HUES64 (cell line): Measurements from ENCODE around the gene ACE.

ENCODE experiments used
- H3K27ac ChIP-seq: 2 replicates; pipeline ENCODE4 v1.7.0; 2013; ENCODE audit warnings: low read depth, low read length, inconsistent platforms
- H3K27me3 ChIP-seq: 2 replicates; pipeline ENCODE4 v1.6.1; 2013; ENCODE audit warnings: mild to moderate bottlenecking, low read length; ENCODE audit not compliant: insufficient read depth
- H3K36me3 ChIP-seq: 2 replicates; pipeline ENCODE4 v1.6.1; 2013; ENCODE audit warnings: mild to moderate bottlenecking, low read length; ENCODE audit not compliant: insufficient read depth
- H3K4me1 ChIP-seq: 2 replicates; pipeline ENCODE4 v1.6.1; 2013; ENCODE audit warnings: mild to moderate bottlenecking, low read length, moderate library complexity; ENCODE audit not compliant: insufficient read depth
- H3K4me3 ChIP-seq: 2 replicates; pipeline ENCODE4 v1.5.1; 2013; ENCODE audit warnings: mild to moderate bottlenecking, low read length, moderate library complexity
- H3K9ac ChIP-seq: 2 replicates; pipeline ENCODE4 v1.6.1; 2013; ENCODE audit warnings: mild to moderate bottlenecking, low read depth, low read length
- H3K9me3 ChIP-seq: 2 replicates; pipeline ENCODE4 v1.6.1; 2013; ENCODE audit warnings: low read depth, low read length; ENCODE audit not compliant: insufficient read depth
- WGBS: fragments of 150-250, 120-280 bp; methylation state at CpG from one replicate; pipeline ENCODE4 v1.1.7; 2013; ENCODE audit warnings: missing lambda C conversion rate; 5-methylcytosine and 5-hydroxymethylcytosine counted together

The ACE gene

GRCh38 chr17:63483655-63484575 is 7.1 kb downstream of the ACE start:
- Histone ChIP-seq H3K36me3 (no peaks in the 10 kb centered on the region), H3K4me1 (no peaks in the 10 kb centered on the region), H3K27ac (no peak overlapping the region), H3K4me3 (no peak overlapping the region), H3K9ac (no peak overlapping the region), H3K9me3 (no peaks in the 10 kb centered on the region), H3K27me3 (no peaks in the 10 kb centered on the region)
- 94% methylated on average over 16 of the region's 16 CpGs for WGBS

DNA sequence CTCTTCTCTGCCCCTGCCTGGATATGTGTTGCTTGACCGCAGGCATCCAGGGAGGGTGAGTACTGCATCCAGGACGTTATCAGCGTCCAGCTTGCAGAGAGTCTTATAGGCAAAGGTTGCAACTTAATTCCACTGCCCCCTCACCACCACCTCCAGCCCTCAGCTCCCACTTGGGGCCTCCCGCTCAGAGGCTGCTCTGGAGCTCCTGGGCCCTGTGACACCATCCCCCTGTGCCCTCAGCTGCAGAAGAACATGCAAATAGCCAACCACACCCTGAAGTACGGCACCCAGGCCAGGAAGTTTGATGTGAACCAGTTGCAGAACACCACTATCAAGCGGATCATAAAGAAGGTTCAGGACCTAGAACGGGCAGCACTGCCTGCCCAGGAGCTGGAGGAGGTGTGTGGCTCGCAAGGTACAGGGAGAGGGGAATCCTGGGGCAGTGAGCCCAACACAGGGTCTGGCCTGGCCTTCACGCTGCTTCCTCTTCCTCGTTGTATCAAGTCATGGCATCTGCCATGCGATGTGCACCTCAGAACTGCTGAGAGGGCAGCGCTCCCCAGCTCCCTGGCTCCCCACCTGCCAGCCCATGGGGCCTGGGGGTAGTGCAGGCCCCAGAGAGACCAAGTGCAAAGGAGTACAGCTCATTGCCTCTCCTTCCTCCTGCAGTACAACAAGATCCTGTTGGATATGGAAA is 9.6 kb downstream of the ACE start:
- Histone ChIP-seq H3K27ac (no peak overlapping the region), H3K4me1 (no peaks in the 10 kb centered on the region), H3K27me3 (no peaks in the 10 kb centered on the region), H3K36me3 (no peaks in the 10 kb centered on the region), H3K4me3 (no peak overlapping the region), H3K9me3 (no peaks in the 10 kb centered on the region), H3K9ac (no peak overlapping the region)
- WGBS = 91% methylated on average over 12 of the region's 12 CpGs

DNA sequence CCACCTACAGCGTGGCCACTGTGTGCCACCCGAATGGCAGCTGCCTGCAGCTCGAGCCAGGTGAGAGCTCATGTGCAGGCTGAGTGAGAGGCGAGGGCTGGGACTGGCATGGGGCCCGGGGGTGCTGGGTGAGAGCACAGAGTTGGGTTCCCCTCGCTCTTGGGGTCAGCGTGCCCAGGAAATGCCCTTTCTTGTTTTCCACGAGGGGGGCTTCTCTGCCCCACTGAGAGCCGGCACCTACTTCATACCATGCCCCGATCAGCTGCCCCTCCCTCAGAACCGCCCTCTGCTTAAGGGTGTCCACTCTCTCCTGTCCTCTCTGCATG is 10.1 kb downstream of the ACE start:
- 92% methylated on average over 11 of the region's 11 CpGs for WGBS
- no peak overlapping the region for H3K27ac ChIP-seq
- H3K4me3 ChIP-seq = no peak overlapping the region
- H3K9ac ChIP-seq = no peak overlapping the region
- H3K36me3 ChIP-seq = no peaks in the 10 kb centered on the region
- H3K4me1 ChIP-seq = no peaks in the 10 kb centered on the region
- no peaks in the 10 kb centered on the region for H3K27me3 ChIP-seq
- no peaks in the 10 kb centered on the region for H3K9me3 ChIP-seq

DNA sequence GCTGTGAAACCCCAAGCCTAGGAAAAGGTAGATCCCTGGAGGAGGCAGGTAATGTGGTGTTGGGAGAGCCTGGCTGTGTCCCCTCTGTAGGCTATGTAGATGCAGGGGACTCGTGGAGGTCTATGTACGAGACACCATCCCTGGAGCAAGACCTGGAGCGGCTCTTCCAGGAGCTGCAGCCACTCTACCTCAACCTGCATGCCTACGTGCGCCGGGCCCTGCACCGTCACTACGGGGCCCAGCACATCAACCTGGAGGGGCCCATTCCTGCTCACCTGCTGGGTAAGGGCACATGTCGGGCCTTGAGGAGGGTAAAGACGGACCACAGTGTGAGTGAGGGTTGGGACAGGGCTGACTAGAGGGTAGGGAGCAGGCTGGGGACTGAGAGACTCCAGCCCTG is 12.0 kb downstream of the ACE start:
- Histone ChIP-seq H3K9me3 (no peaks in the 10 kb centered on the region), H3K4me1 (no peaks in the 10 kb centered on the region), H3K27me3 (no peaks in the 10 kb centered on the region), H3K9ac (no peak overlapping the region), H3K27ac (no peak overlapping the region), H3K4me3 (no peak overlapping the region), H3K36me3 (no peaks in the 10 kb centered on the region)
- 89% methylated on average over 10 of the region's 10 CpGs for WGBS

- Histone ChIP-seq H3K27me3 (no peaks in the 10 kb centered on the region), H3K36me3 (no peaks in the 10 kb centered on the region), H3K4me3 (no peak overlapping the region), H3K9ac (no peak overlapping the region), H3K27ac (no peak overlapping the region), H3K4me1 (no peaks in the 10 kb centered on the region), H3K9me3 (no peaks in the 10 kb centered on the region)
- 88% methylated on average over 6 of the region's 6 CpGs for WGBS
Observed at GRCh38 chr17:63489291-63489690, 12.4 kb downstream of the ACE start.

DNA sequence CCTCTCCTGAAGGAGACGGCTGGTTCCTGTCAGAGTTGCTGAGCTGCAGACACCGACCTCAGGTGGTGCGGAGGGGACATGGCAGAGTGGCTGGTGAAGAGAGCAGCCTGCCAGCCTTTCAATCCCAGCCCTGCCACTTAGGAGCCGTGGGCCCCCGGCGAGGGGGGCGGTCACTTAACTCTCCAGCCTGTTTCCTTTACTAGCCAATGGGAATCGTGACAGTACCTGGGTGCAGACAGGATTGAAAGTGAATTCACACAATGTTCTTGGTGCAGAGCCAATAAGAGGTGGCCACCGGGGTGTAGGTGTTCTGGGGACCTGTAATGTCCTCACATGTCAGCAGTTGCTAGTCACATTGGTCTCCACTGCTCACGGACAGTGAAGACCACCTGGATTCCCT is 13.5 kb downstream of the ACE start:
- WGBS = 80% methylated on average over 10 of the region's 10 CpGs
- no peaks in the 10 kb centered on the region for H3K4me1 ChIP-seq
- H3K9me3 ChIP-seq = no peaks in the 10 kb centered on the region
- H3K9ac ChIP-seq = no peak overlapping the region
- no peaks in the 10 kb centered on the region for H3K36me3 ChIP-seq
- H3K4me3 ChIP-seq = no peak overlapping the region
- H3K27me3 ChIP-seq = no peaks in the 10 kb centered on the region
- H3K27ac ChIP-seq = no peak overlapping the region

GRCh38 chr17:63490858-63491400 is 14.1 kb downstream of the ACE start:
- no peak overlapping the region for H3K27ac ChIP-seq
- H3K9ac ChIP-seq = no peak overlapping the region
- no peak overlapping the region for H3K4me3 ChIP-seq
- 90% methylated on average over 22 of the region's 22 CpGs for WGBS
- H3K4me1 ChIP-seq = no peaks in the 10 kb centered on the region
- no peaks in the 10 kb centered on the region for H3K9me3 ChIP-seq
- H3K36me3 ChIP-seq = no peaks in the 10 kb centered on the region
- no peaks in the 10 kb centered on the region for H3K27me3 ChIP-seq

DNA sequence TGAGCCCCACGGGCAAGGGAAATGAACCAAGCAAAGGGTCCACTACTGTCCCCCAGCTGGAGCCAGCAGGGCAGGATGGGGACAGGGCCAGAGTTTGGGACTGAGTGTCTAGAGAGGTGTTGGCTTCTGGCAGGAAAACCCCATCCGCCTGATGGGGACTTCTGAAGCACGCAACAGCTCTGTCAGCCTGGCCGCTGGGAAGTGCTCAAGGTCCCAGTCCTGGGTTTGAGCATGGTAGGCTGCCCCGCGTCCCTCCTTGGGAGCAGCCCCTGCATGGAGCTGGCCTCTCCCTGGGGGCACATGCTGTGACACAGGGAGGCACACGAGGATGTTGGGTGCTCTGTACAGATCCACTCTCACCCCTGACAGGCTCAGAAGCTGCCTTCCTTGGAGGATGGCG is 14.6 kb downstream of the ACE start:
- 90% methylated on average over 8 of the region's 8 CpGs for WGBS
- no peaks in the 10 kb centered on the region for H3K9me3 ChIP-seq
- H3K4me1 ChIP-seq = no peaks in the 10 kb centered on the region
- H3K9ac ChIP-seq = no peak overlapping the region
- H3K27ac ChIP-seq = no peak overlapping the region
- H3K36me3 ChIP-seq = no peaks in the 10 kb centered on the region
- H3K27me3 ChIP-seq = no peaks in the 10 kb centered on the region
- no peak overlapping the region for H3K4me3 ChIP-seq

DNA sequence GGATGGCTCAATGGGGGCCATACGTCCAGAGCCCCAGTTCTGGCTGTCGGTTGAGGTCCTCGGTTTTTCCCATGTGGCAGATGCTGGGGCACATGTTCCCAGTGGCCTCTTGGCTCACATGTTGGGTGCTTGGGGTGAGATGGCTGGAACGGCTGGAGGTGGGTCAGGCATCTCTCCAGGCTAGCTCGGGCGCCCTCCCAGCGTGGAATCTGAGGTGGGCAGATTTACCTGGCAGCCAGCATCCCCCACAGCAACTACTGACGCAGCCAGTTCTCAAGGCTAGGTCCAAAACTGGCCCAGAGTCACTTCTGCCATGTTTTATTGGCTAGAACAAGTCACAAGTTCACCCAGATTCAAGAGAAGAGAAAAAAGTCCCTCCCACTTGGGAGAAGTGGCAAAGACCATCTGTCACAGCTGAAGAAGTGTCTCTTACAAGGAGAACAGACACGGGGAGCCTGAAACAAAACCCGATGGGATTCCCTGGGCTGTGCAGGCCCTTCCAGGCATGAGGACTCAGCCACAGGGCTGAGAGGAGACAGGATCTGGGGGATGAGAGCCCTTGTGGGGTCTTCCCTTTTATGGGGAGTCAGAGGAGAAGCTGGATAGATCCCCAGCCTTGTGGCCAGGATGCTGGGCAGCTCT is 15.2 kb downstream of the ACE start:
- no peaks in the 10 kb centered on the region for H3K27me3 ChIP-seq
- WGBS = 94% methylated on average over 10 of the region's 10 CpGs
- H3K27ac ChIP-seq = no peak overlapping the region
- no peaks in the 10 kb centered on the region for H3K36me3 ChIP-seq
- H3K4me1 ChIP-seq = no peaks in the 10 kb centered on the region
- no peak overlapping the region for H3K4me3 ChIP-seq
- H3K9ac ChIP-seq = no peak overlapping the region
- H3K9me3 ChIP-seq = no peaks in the 10 kb centered on the region

- no peaks in the 10 kb centered on the region for H3K27me3 ChIP-seq
- H3K9ac ChIP-seq = no peak overlapping the region
- no peak overlapping the region for H3K27ac ChIP-seq
- no peaks in the 10 kb centered on the region for H3K36me3 ChIP-seq
- H3K4me3 ChIP-seq = no peak overlapping the region
- H3K4me1 ChIP-seq = no peaks in the 10 kb centered on the region
- WGBS = 89% methylated on average over 6 of the region's 6 CpGs
- H3K9me3 ChIP-seq = no peaks in the 10 kb centered on the region
Observed at GRCh38 chr17:63492940-63493339, 16.1 kb downstream of the ACE start.

DNA sequence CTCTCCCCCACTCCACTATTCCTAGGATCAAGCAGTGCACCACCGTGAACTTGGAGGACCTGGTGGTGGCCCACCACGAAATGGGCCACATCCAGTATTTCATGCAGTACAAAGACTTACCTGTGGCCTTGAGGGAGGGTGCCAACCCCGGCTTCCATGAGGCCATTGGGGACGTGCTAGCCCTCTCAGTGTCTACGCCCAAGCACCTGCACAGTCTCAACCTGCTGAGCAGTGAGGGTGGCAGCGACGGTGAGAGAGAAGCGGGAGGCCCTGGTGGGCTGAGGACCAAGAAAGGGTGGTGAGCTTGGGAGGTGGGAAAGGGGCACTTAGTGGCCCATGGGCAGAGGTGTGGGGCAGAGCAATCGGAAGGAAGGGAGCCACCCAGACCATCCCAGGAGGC is 16.6 kb downstream of the ACE start:
- Histone ChIP-seq H3K27me3 (no peaks in the 10 kb centered on the region), H3K9me3 (no peaks in the 10 kb centered on the region), H3K9ac (no peak overlapping the region), H3K27ac (no peak overlapping the region), H3K36me3 (no peaks in the 10 kb centered on the region), H3K4me3 (no peak overlapping the region), H3K4me1 (no peaks in the 10 kb centered on the region)
- 94% methylated on average over 9 of the region's 9 CpGs for WGBS
